GM10847 (cell line): ENCODE measurements around the gene DHX16.

Experiments used
- POLR2A ChIP-seq: IDR thresholded peaks from 2 replicates; pipeline ENCODE4 v1.6.1; 2011; ENCODE audit not compliant: insufficient read length; ENCODE audit errors: extremely low read depth

DHX16 gene

DNA sequence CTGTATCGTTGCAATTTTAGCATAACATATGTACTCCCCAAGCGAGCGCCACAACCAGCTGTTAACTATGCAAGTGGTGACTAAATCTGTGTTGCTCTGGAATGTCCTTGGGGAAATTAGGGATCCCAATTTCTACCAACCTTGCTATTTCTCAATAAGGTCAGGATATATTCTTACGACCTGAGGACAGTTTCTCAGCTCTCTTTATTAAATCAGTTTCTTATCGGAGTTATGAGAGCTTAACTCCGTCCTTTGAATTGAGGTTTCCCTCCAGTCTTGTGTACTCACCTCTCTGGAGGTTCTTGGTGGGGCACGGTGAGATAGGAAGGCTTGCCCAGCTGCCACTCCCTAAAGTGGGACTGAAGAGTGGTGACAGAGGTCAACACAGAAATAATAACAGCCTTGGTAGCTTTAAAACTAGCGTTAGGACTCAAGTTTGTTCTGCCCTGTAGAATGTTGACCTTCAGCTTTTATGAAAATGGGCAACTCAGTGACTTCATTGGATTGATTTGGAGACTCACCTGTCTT is 54.5 kb downstream of the DHX16 start:
- no peak for TF ChIP-seq POLR2A

- peak; percentile 87 for TF ChIP-seq POLR2A
These were observed 55.1 kb downstream of the DHX16 start, which contains the start of gene MRPS18B for GRCh38 chr6:30617565-30618269. TSS of gene MRPS18B (plus strand) at chr6:30617840. CDS start at chr6:30617866, 26 bp downstream.

DNA sequence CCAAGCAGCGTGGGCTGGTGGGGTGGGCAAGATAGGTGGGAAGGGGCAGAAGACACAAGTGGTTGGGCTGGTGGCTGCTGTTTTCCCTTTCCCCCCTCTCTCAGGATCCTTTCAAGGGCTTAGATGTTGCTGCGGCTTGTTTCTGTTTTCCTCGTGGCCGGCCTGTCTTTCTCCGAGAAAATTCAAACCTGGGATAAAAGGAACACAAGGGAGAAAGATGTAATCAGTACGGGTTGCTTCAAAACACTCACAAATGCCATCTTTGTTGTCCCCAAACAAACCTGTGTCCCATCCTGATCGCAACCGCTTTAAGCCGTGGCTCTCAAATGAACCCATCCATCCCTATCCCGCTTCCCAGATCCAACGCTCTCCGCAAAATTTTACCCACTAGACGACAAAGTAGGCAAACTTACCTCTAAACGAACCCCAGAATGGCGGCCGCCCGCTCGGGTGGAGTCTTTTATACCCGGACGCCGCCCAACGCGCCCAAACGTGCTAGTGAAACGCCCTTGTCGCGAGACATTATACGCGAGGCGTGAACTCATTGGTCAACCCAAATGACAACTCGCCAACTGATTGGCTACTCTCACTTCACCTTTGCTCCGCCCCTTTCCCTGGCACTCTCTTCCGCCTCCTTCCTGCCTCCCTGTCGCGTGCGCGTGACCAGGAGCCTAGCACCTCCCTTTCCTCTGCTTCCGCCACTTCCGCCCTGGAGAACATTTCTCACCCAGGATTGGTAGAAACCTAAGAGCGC is 55.8 kb downstream of the DHX16 start, which contains the start of gene PPP1R10:
Gene PPP1R10 (minus strand): TSS at position 433 of the 754 bp plus-strand sequence. CDS start 7,299 bp downstream, outside the sequence.
- TF ChIP-seq POLR2A, result peak; percentile 99

GRCh38 chr6:30615958-30616810 is 56.6 kb downstream of the DHX16 start:
- no peak for TF ChIP-seq POLR2A

GRCh38 chr6:30615219-30615957 is 57.4 kb downstream of the DHX16 start:
- TF ChIP-seq POLR2A, result peak; percentile 69

- no peak for TF ChIP-seq POLR2A
These were observed 58.0 kb downstream of the DHX16 start for GRCh38 chr6:30614843-30615218.

- TF ChIP-seq POLR2A, result no peak
These were observed 58.6 kb downstream of the DHX16 start for GRCh38 chr6:30614044-30614842.

DNA sequence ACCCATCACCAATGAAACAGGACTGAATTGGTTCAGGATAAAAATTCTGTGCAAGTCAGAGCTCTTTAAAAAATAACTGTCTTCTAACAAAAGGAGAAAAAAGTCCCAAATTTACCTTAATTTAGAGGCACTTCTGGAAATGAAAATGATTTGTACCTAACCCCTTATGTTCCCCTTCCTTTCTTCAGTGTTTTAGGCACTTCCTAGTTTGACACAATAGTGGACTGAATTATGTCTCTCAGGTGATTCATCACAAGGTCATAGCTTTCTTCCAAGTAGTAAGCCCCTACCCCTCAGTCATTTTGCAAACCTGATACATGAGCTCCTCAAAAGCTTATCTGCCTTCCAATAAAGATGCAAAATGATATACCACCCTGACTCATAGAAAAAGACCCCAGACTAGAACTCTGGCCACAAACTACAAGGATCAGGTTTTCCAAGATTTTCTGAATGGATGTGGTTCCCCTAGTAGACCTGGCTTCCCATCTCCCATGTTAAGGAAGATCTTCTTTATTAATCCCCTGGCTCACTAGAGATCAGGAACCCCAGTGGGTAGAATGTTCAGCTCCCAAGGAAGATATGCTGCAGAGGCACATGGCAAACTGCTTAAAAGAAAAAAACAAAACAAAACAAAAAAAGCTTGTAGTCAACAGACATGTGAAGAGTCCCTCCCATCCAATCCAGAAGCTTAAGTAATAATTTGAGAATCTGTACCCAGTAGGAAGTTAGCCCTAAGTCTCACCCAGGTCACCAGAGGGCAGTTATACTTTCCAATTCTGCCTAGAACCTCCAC is 59.4 kb downstream of the DHX16 start:
- no peak for TF ChIP-seq POLR2A

DNA sequence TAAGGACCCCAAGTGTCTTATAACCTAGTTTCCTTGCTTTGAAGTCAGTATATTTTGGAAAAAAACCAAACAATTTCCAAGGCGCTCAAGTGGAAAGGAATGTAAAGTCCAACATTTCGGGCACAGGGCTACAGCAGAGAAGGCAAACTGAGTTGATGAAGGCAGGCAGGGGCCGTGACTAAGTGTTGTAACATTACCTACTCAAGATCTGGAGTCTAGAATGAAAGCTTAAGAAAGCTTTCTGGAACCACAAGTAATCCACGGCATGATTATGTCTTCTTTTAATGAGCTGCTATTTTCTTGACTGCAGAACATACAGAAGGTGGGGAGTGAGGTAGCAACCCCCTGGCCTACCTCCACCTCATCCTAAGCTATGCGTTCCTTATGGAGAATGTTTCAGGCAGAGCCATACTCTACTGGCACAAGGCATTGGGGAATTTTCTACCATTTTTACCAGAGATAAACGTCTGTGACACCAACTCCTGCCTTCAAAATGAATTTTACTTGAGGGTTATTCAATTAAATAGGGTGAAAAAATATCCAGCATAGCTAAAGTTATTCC is 60.0 kb downstream of the DHX16 start:
- TF ChIP-seq POLR2A, result no peak

GRCh38 chr6:30612213-30612612 is 60.6 kb downstream of the DHX16 start:
- no peak for TF ChIP-seq POLR2A

DNA sequence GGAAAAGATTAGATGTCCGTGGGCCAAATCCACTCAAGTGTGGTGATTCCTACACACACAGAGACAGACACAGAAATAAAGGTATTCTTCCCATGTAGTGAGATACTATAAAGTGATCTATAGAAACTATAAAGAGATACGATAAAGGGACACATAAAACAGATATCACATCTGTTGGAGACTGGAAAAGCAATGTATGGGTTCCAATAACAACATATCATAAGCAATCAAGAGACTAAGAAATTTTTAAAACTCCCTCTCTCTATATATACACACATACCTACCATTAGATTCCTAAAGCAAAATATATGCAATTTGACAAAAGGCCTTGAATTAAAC is 61.0 kb downstream of the DHX16 start:
- TF ChIP-seq POLR2A, result no peak

DNA sequence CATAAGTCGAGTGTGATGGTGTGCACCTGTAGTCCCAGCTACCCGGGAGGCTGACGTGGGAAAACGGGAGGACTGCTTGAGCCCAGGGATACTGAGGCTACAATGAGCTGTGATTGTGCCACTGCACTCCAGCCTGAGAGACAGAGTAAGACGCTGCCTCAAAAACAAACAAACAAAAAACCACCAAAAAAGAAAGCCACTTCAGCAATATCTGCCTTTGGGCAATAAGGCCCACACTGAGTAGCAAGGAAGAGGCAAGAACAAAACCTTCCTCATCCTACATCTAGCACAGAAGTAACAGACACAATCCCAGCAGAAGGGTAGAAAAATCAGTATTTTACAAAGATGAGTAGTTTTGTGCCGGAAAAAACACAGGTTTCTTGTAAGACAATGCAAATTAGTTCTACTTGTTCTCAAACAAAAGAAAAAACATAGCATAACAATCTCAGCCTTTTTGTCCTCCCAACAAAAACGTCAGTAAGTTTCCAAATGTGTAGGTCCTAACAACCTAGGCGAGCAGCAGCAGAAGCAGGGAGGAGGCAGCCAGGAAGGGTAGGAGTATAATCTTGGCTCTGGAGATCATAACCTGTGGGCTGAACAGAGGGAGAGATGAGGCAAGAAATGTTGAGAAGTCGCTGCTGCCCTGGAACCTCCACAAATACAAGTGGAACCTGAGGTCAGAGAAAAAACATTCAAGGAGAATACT is 61.5 kb downstream of the DHX16 start:
- TF ChIP-seq POLR2A, result no peak
